Retinal pigment epithelial cell (primary cell): ENCODE results near the gene TK1.
"Not testable (repeated sequence)": the region's sequence is repeated elsewhere in the genome, so short reads cannot be mapped to it uniquely, and the experiment has no call there.

ENCODE experiments used
- DNase-seq: peaks from one replicate; pipeline ENCODE4 v3.0.0-alpha.2; 2010; ENCODE audit warnings: low read depth
- H3K4me3 ChIP-seq: 2 replicates; pipeline ENCODE4 v1.5.1; 2011; ENCODE audit warnings: mild to moderate bottlenecking, low read length, control low read depth, moderate library complexity
- TF ChIP-seq, protein P1 (sequence below): conservative IDR thresholded peaks from 2 replicates; pipeline ENCODE4 v1.5.1; 2011; ENCODE audit warnings: low read depth, low read length, control low read depth, inconsistent platforms

Gene TK1, protein sequence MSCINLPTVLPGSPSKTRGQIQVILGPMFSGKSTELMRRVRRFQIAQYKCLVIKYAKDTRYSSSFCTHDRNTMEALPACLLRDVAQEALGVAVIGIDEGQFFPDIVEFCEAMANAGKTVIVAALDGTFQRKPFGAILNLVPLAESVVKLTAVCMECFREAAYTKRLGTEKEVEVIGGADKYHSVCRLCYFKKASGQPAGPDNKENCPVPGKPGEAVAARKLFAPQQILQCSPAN

DNA sequence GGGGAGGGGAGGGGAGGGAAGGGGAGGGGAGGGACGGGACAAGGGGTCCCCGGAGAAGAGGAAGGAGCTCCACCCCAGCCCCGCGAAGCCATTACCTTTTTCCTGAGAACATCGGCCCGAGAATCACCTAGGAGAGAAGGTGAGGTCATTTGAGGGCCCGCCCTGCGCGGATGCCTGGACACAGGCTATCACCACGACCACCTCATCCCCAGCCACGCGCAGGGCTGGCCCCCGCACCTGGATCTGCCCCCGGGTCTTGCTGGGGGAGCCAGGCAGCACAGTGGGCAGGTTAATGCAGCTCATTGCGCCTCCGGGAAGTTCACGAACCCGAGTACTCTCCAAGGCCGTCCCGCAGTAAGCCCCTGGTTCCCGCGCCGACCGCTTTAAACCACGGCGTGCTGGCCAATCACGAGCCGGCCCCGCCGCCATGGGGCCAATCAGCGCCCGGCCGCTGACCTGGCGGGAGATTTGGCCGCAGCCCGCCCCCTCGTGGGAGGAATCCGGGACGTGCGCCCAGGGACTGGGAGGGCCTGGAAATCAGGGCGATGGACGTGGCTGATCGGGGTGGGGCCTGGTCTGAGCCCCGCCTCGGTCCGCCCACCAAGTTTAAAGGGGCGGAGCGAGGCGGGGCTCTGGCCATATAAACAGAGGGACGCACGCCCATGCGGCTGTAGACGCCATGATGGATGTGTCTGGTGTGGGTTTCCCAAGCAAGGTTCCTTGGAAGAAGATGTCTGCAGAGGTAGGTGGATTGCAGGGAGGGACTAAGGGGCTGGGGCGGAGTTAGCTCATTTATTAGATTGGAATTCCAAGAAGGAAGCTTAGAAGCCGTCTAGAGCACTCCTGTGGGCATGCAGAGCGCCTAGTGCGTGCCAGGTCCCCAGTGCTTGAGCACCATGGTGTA, at the start of gene TK1, which contains the start of gene AFMID:
Gene TK1, minus strand, starts transcription at position 361 of the 904 bp plus-strand sequence. Its CDS starts 58 bp downstream, at position 303.
Gene AFMID, plus strand, starts transcription at position 671 of the 904 bp plus-strand sequence. Its CDS starts 9 bp downstream, at position 680.
- peak within 1 kb of the TSS; percentile 71 for H3K4me3 ChIP-seq
- TF ChIP-seq, protein P1, sequence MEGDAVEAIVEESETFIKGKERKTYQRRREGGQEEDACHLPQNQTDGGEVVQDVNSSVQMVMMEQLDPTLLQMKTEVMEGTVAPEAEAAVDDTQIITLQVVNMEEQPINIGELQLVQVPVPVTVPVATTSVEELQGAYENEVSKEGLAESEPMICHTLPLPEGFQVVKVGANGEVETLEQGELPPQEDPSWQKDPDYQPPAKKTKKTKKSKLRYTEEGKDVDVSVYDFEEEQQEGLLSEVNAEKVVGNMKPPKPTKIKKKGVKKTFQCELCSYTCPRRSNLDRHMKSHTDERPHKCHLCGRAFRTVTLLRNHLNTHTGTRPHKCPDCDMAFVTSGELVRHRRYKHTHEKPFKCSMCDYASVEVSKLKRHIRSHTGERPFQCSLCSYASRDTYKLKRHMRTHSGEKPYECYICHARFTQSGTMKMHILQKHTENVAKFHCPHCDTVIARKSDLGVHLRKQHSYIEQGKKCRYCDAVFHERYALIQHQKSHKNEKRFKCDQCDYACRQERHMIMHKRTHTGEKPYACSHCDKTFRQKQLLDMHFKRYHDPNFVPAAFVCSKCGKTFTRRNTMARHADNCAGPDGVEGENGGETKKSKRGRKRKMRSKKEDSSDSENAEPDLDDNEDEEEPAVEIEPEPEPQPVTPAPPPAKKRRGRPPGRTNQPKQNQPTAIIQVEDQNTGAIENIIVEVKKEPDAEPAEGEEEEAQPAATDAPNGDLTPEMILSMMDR: peak; percentile 72
- peak; percentile 83 for DNase-seq

DNA sequence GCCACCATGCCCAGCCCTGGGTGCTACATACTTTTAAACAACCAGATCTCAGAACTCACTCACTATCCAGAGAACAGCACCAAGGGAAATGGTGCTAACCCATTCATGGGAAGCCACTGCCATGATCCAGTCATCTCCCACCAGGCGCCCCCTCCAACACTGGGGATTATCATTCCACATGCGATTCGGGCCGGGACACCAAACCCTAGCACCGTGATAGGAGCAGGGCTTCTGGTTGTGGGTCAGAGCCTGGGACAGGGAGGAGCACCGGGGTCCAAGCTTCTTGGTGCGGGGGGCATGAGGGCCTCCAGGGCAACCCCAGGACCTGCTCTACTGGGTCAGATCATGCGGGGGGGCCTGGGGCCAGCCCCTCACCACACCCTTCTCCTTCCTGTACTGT, 49.0 kb upstream of the TK1 start:
- no peak for DNase-seq
- TF ChIP-seq, protein P1: no peak
- no peak overlapping the region for H3K4me3 ChIP-seq

DNA sequence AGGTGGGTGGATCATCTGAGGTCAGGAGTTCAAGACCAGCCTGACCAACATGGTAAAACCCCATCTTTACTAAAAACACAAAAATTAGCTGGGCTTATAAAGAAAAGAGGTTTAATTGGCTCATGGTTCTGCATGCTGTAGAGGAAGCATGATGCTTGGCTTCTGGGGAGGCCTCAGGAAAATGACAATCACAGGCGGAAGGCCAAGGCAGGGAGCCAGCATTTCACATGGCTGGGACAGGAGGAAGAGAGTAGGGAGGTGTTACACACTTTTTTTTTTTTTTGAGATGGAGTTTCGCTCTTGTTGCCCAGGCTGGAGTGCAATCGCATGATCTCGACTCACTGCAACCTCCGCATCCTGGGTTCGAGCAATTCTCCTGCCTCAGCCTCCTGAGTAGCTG, 48.2 kb upstream of the TK1 start:
- DNase-seq, H3K4me3 ChIP-seq: not testable (repeated sequence)

DNA sequence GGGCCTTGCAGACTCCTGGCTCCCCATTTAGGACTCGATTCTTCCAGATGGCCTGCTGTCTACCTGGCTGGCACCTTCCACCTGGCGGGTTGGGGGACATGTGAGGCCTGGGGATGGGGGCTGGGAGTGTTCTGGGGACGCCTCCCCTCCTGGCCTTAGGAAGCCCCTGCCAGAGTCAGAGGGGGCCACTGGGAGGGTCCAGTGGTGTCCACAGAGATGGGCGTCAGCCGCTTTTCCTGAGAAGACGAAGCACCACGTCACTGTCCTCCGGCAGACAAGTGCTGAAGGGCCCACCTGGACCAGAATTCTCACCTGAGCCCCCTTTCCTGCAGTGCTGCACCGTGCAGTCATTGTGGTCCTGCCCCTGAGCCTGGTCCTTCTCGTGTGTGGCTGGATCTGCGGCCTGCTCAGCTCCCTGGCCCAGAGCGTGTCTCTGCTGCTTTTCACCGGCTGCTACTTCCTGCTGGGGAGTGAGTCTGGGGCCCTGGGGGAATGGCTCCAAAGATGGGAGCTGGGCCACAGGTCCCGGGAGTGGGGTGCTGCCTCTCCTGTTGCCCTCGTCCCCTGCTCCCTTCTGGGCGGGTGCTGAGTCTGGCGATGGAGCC, 47.5 kb upstream of the TK1 start:
- TF ChIP-seq, protein P1: no peak
- no peak for DNase-seq
- no peak overlapping the region for H3K4me3 ChIP-seq

DNA sequence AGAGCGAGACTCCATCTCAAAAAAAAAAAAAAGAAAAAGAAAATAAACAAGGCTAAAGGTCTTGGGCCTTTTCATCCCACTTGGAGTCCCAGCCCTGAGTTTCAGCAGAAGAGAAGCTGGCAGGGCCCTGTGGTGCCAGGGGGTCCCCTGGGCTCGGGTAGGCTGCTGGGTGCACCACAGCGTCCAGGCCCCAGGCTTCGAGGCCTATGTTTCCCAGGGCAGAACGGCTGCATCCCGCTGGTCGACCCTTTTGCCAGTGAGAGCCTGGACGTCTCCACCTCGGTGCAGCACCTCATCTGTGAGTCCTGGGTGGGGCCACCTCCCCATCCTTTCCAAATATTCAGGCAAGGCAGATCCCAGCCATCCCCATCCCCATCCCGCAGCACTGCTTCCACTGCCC, 46.8 kb upstream of the TK1 start:
- TF ChIP-seq, protein P1: no peak
- DNase-seq: no peak
- no peak overlapping the region for H3K4me3 ChIP-seq

DNA sequence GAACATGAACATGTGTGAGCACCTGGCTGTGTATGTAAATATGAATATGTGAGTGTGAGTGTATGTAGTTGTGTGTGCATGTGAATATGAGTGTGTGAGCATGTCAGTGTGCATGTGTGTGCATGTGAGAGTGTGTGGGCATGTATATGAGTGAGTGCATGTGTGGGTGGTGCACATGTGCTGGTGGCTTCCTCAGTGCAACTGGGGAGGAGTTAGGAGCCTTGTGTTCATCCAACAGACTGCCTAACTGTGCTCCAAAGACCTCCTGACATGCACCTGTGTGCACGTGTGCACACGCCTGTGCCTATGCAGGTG, 46.0 kb upstream of the TK1 start:
- no peak for DNase-seq

More for the DNA sequence above, 46.0 kb upstream of the TK1 start:
- TF ChIP-seq, protein P1: no peak
- no peak overlapping the region for H3K4me3 ChIP-seq
